HepG2 (cell line): ENCODE measurements around the gene TMEM132E.

Source experiments
- AGO1 ChIP-seq: fragments of 200-400 bp; formaldehyde crosslinking; IDR thresholded peaks from 2 replicates; pipeline ENCODE4 v1.6.1; 2017; ENCODE audit warnings: mild to moderate bottlenecking, low read depth, low read length, moderate library complexity; ENCODE audit not compliant: poor library complexity, severe bottlenecking
- CHD2 ChIP-seq: IDR thresholded peaks from 2 replicates; pipeline ENCODE4 v1.6.1; 2011; ENCODE audit warnings: low read depth, low read length, improper control_type of control experiment
- IRF2 ChIP-seq: IDR thresholded peaks from 2 replicates; pipeline ENCODE4 v1.6.1; 2018; ENCODE audit warnings: missing genetic modification reagents, missing compliant biosample characterization
- JUND ChIP-seq: sonication (generic); formaldehyde crosslinking; IDR thresholded peaks from 2 replicates; pipeline ENCODE4 v1.8.0; 2022; ENCODE audit warnings: mild to moderate bottlenecking, missing genetic modification reagents
- MEIS2 ChIP-seq: sonication (generic); formaldehyde crosslinking; IDR thresholded peaks from 2 replicates; pipeline ENCODE4 v1.9.0; 2021; ENCODE audit warnings: mild to moderate bottlenecking, missing genetic modification reagents
- POLR2A ChIP-seq, 2 experiments: IDR thresholded peaks; 2 replicates each; pipeline ENCODE4 v1.6.1; 2011; ENCODE audit warnings: low read depth in 2 of 2, low read length in 2 of 2, mild to moderate bottlenecking in 1 of 2, moderate library complexity in 1 of 2; ENCODE audit not compliant: insufficient read depth in 1 of 2
- RAD21 ChIP-seq: fragments of 450-650 bp; formaldehyde crosslinking; IDR thresholded peaks from 2 replicates; pipeline ENCODE4 v1.5.0; 2020; ENCODE audit warnings: mild to moderate bottlenecking
- RFX3 ChIP-seq: IDR thresholded peaks from 2 replicates; pipeline ENCODE4 v1.6.1; 2016; ENCODE audit warnings: missing biosample characterization, missing genetic modification reagents
- ZBTB8A ChIP-seq: sonication (generic); formaldehyde crosslinking; IDR thresholded peaks from 2 replicates; pipeline ENCODE4 v1.4.0; 2020; ENCODE audit warnings: mild to moderate bottlenecking, low read depth, missing genetic modification reagents, borderline replicate concordance
- ZNF292 ChIP-seq: sonication (generic); formaldehyde crosslinking; IDR thresholded peaks from 2 replicates; pipeline ENCODE4 v1.8.1; 2022; ENCODE audit warnings: mild to moderate bottlenecking, low read depth, missing genetic modification reagents, borderline replicate concordance
- ZSCAN20 ChIP-seq: sonication (generic); formaldehyde crosslinking; IDR thresholded peaks from 2 replicates; pipeline ENCODE4 v1.4.0; 2020; ENCODE audit warnings: missing genetic modification reagents, mild to moderate bottlenecking, borderline replicate concordance
- TF ChIP-seq, protein P1 (sequence below): IDR thresholded peaks from 2 replicates; pipeline ENCODE4 v1.6.1; 2016; ENCODE audit warnings: control low read depth
- TF ChIP-seq, protein P2 (sequence below): sonication (generic); formaldehyde crosslinking; IDR thresholded peaks from 2 replicates; pipeline ENCODE4 v1.4.0; 2020; ENCODE audit warnings: missing genetic modification reagents
- TF ChIP-seq, protein P3 (sequence below): sonication (generic); formaldehyde crosslinking; IDR thresholded peaks from 2 replicates; pipeline ENCODE4 v1.9.0; 2021; ENCODE audit warnings: missing genetic modification reagents, borderline replicate concordance

DNA sequence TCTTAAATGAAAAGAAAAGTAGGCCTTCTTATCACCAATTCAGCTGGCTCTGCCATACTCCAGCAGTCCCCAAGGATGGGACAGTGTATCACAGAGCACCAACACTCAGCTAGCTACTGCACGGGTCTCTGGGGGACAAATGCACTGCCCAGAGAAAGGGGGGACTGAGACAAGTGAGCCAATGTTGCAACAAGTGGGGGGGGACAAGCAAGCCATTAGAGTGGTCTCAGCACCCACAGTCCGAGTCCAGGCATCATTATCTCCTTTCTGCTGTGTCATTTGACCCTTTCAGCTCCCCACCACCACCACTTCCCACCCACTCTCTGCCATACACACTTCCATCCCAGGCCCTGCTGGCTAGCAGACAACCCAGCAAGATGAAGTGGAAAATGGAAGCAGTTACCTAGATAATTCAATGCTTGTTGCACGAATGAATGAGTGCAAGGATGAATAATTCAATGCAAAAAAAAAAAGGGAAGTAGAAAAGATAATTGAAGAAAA lies 7.0 kb downstream of the TMEM132E start:
- TF ChIP-seq JUND, result no peak
- no peak for TF ChIP-seq ZBTB8A (CRISPR knock-in tag)
- no peak for TF ChIP-seq POLR2A (IDR thresholded peaks at IDR 0.05; ENCODE audit: insufficient read depth in 1 of 2, low read depth in 2 of 2, low read length in 2 of 2)
- TF ChIP-seq MEIS2, result no peak
- TF ChIP-seq, protein P1, sequence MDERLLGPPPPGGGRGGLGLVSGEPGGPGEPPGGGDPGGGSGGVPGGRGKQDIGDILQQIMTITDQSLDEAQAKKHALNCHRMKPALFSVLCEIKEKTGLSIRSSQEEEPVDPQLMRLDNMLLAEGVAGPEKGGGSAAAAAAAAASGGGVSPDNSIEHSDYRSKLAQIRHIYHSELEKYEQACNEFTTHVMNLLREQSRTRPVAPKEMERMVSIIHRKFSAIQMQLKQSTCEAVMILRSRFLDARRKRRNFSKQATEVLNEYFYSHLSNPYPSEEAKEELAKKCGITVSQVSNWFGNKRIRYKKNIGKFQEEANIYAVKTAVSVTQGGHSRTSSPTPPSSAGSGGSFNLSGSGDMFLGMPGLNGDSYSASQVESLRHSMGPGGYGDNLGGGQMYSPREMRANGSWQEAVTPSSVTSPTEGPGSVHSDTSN (CRISPR knock-in tag), result no peak
- TF ChIP-seq, protein P2, sequence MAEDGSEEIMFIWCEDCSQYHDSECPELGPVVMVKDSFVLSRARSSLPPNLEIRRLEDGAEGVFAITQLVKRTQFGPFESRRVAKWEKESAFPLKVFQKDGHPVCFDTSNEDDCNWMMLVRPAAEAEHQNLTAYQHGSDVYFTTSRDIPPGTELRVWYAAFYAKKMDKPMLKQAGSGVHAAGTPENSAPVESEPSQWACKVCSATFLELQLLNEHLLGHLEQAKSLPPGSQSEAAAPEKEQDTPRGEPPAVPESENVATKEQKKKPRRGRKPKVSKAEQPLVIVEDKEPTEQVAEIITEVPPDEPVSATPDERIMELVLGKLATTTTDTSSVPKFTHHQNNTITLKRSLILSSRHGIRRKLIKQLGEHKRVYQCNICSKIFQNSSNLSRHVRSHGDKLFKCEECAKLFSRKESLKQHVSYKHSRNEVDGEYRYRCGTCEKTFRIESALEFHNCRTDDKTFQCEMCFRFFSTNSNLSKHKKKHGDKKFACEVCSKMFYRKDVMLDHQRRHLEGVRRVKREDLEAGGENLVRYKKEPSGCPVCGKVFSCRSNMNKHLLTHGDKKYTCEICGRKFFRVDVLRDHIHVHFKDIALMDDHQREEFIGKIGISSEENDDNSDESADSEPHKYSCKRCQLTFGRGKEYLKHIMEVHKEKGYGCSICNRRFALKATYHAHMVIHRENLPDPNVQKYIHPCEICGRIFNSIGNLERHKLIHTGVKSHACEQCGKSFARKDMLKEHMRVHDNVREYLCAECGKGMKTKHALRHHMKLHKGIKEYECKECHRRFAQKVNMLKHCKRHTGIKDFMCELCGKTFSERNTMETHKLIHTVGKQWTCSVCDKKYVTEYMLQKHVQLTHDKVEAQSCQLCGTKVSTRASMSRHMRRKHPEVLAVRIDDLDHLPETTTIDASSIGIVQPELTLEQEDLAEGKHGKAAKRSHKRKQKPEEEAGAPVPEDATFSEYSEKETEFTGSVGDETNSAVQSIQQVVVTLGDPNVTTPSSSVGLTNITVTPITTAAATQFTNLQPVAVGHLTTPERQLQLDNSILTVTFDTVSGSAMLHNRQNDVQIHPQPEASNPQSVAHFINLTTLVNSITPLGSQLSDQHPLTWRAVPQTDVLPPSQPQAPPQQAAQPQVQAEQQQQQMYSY (CRISPR knock-in tag), result no peak
- no peak for TF ChIP-seq IRF2 (CRISPR knock-in tag)
- TF ChIP-seq ZNF292 (CRISPR knock-in tag), result no peak
- no peak for TF ChIP-seq AGO1
- no peak for TF ChIP-seq ZSCAN20 (CRISPR knock-in tag)
- TF ChIP-seq CHD2, result no peak
- no peak for TF ChIP-seq RFX3 (CRISPR knock-in tag)
- TF ChIP-seq RAD21 (CRISPR knock-in tag), result no peak
- TF ChIP-seq, protein P3, sequence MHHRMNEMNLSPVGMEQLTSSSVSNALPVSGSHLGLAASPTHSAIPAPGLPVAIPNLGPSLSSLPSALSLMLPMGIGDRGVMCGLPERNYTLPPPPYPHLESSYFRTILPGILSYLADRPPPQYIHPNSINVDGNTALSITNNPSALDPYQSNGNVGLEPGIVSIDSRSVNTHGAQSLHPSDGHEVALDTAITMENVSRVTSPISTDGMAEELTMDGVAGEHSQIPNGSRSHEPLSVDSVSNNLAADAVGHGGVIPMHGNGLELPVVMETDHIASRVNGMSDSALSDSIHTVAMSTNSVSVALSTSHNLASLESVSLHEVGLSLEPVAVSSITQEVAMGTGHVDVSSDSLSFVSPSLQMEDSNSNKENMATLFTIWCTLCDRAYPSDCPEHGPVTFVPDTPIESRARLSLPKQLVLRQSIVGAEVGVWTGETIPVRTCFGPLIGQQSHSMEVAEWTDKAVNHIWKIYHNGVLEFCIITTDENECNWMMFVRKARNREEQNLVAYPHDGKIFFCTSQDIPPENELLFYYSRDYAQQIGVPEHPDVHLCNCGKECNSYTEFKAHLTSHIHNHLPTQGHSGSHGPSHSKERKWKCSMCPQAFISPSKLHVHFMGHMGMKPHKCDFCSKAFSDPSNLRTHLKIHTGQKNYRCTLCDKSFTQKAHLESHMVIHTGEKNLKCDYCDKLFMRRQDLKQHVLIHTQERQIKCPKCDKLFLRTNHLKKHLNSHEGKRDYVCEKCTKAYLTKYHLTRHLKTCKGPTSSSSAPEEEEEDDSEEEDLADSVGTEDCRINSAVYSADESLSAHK (CRISPR knock-in tag), result no peak
